VCaP (cell line): ENCODE results near the gene FAM83B.
"Not testable (repeated sequence)": the region's sequence is repeated elsewhere in the genome, so short reads cannot be mapped to it uniquely, and the experiment has no call there.

Experiments used
- H3K27ac ChIP-seq: fragments of 450-650 bp; 2 replicates; pipeline ENCODE4 v1.5.1; 2017
- CTCF ChIP-seq: fragments of 450-650 bp; conservative IDR thresholded peaks from 2 replicates; pipeline ENCODE4 v1.5.1; 2017; ENCODE audit warnings: mild to moderate bottlenecking, moderate library complexity

The FAM83B gene

GRCh38 chr6:54810147-54810546 lies 36.4 kb upstream of the FAM83B start:
- H3K27ac ChIP-seq = no peak overlapping the region
- no peak for TF ChIP-seq CTCF

- no peak for TF ChIP-seq CTCF
- no peak overlapping the region for H3K27ac ChIP-seq
These were observed 32.7 kb upstream of the FAM83B start for GRCh38 chr6:54813892-54814291.

GRCh38 chr6:54817236-54817635 lies 29.3 kb upstream of the FAM83B start:
- no peak overlapping the region for H3K27ac ChIP-seq
- TF ChIP-seq CTCF = no peak

- TF ChIP-seq CTCF = no peak
- H3K27ac ChIP-seq = no peak overlapping the region
These were observed 28.7 kb upstream of the FAM83B start for GRCh38 chr6:54817834-54818233.

- H3K27ac ChIP-seq = not testable (repeated sequence)
These were observed 22.3 kb upstream of the FAM83B start for GRCh38 chr6:54824225-54824624.

GRCh38 chr6:54827010-54827409 lies 19.6 kb upstream of the FAM83B start:
- no peak for TF ChIP-seq CTCF
- no peak overlapping the region for H3K27ac ChIP-seq

GRCh38 chr6:54830216-54830615 lies 16.4 kb upstream of the FAM83B start:
- TF ChIP-seq CTCF = no peak

GRCh38 chr6:54835176-54835575 lies 11.4 kb upstream of the FAM83B start:
- no peak for TF ChIP-seq CTCF
- no peak overlapping the region for H3K27ac ChIP-seq

More at GRCh38 chr6:54830216-54830615, 16.4 kb upstream of the FAM83B start:
- H3K27ac ChIP-seq = no peak overlapping the region
